ENCODE measurements around the gene INPP4B. TPM values are rescaled to one million over a fixed set of nuclear protein-coding genes. Genes with fewer than 3 reads are reported as not detected.

Gene INPP4B
- total RNA-seq (2012; rRNA removed) (13.3 and 14.0 TPM in 2 replicates), polyA plus RNA-seq (2012; rRNA removed) (1.6 and 1.8 TPM in 2 replicates), Bru-seq, nascent RNA (percentile 50 among the genes with signal in this experiment), BruChase-seq, experiment 1, labeled RNA remaining after a 6-hour chase (percentile 38 among the genes with signal in this experiment), BruChase-seq, experiment 2, labeled RNA remaining after a 2-hour chase (percentile 46 among the genes with signal in this experiment)
- 0.28 and 0.32 TPM in 2 replicates for polyA plus RNA-seq (2012; cell fraction: cytosol; rRNA removed)
- polyA plus RNA-seq (2012; cell fraction: nucleus; rRNA removed; ENCODE audit: low replicate concordance) = 0.28 and 1.4 TPM in 2 replicates
- long read RNA-seq, partial matches to known transcripts = 2 of 5 reads
- long read RNA-seq, other reads (novel, unspliced or antisense) = 3 of 5 reads

DNA sequence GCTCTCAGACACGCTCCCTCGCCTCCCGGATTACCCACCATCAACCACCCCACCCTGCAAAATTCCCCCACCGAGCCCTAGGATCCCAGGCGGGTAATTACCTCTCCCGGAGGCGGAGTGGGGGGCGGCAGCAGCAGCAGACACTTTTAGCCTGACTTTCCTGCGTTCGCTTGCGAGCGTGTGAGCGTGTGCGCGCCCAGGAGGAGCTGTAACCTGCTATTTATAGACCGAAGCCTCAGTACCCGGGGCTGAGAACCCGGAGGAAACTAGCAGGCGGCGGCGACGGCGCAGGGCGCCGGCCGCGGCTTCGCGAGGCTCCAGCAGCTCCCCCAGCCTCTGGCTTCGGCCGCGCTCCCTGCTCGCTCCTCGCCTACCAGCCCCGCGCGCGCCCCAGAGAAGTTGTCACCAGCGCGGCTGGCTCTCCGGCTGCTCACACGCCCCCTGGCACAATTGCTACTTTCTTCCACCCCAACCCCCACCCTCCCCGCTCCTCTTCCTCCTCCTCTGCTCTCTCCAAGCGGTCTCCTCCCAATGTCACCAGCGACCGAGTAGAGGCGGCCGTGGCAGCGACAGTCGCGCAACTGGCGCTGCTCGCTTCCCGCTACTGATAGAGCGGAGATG, at the start of gene INPP4B:
TSS of gene INPP4B (minus strand) at position 194 of the 621 bp plus-strand sequence.
- no TSS peak for BruUV-seq (replicated peaks)
- no peak within 1 kb of the TSS for H3K56ac ChIP-seq (ENCODE audit: extremely low read depth, insufficient read depth, low read length)
- no peaks in the 10 kb centered on the region for H3K9me1 ChIP-seq (ENCODE audit: insufficient read depth, low read length)
- H2AK9ac ChIP-seq (replicated peaks; ENCODE audit: low read depth, low read length, poor library complexity) = peak within 1 kb of the TSS; percentile 31
- H2AFZ ChIP-seq (replicated peaks; ENCODE audit: low read length, poor library complexity) = peak within 1 kb of the TSS; percentile 92
- no peak within 1 kb of the TSS for H2AK5ac ChIP-seq (ENCODE audit: low read depth, low read length)
- no peak within 1 kb of the TSS; the same call in 1 of the 2 replicates for H4K91ac ChIP-seq (ENCODE audit: insufficient read depth, low read depth, low read length)
- in situ Hi-C loops (cut with MboI; ENCODE audit: low sequenced_read_pairs) = loop anchor here (10.0 to 25.0 kb wide), 3 partner anchors 491 to 1684 kb away; no protein-coding TSS in a partner anchor
- no peak within 1 kb of the TSS; the same call in 1 of the 2 replicates for H4K5ac ChIP-seq (ENCODE audit: low read depth, low read length)
- no peak within 1 kb of the TSS; the same call in none of the 2 replicates for H2BK120ac ChIP-seq (ENCODE audit: low read depth, low read length)
- DNase-seq = peak; percentile 65
- H3K27me3 ChIP-seq (ENCODE audit: control insufficient read depth, insufficient read depth, low read length) = peaks cover 10% of the 10 kb centered on the region
- H2BK20ac ChIP-seq (ENCODE audit: low read depth, low read length) = no peak within 1 kb of the TSS
- intact Hi-C loops (cut with micrococcal nuclease) = loop anchor here (10.0 kb wide), 2 partner anchors 339 to 639 kb away; partner anchors contain the start of gene USP38
- no peak within 1 kb of the TSS for H2BK15ac ChIP-seq (ENCODE audit: low read depth, low read length)
- peak within 1 kb of the TSS; percentile 75 for H3K9ac ChIP-seq (ENCODE audit: low read depth, low read length)
- H3K18ac ChIP-seq (ENCODE audit: low read depth, low read length) = peak within 1 kb of the TSS; percentile 20; the same call in 1 of the 2 replicates
- ChIA-PET POLR2A (ENCODE audit: unreplicated experiment) (no interaction called here), CTCF (interaction anchor here (0.9 kb wide), 1 partner anchor 493 kb away, joined by 5 read pairs; no protein-coding TSS in a partner anchor)
- peak within 1 kb of the TSS; percentile 28 to 34; a peak in 2 of 4 replicates for H4K8ac ChIP-seq (ENCODE audit: low read depth in 2 of 2, low read length in 2 of 2)
- H3K36me3 ChIP-seq (ENCODE audit: control insufficient read depth, insufficient read depth, low read length) = no peaks in the 10 kb centered on the region
- 3% methylated on average over 24 of the region's 55 CpGs; no CpG with 5 or more reads in 1 of the 2 experiments for WGBS, 2 experiments (ENCODE audit: extremely low coverage in 2 of 2, insufficient read length in 1 of 2)
- H3K9me3 ChIP-seq (ENCODE audit: control insufficient read depth, insufficient read depth, low read length) = no peaks in the 10 kb centered on the region
- peak within 1 kb of the TSS; percentile 88 for H3K4me2 ChIP-seq (ENCODE audit: low read depth, low read length)
- H3K4me3 ChIP-seq (ENCODE audit: insufficient read depth, low read depth, low read length) = peak within 1 kb of the TSS; percentile 61
- no peaks in the 10 kb centered on the region for H3K4me1 ChIP-seq (ENCODE audit: control insufficient read depth, insufficient read depth, low read length)
- H3K79me1 ChIP-seq (ENCODE audit: low read depth in 1 of 2, low read length in 2 of 2) = no peaks in the 10 kb centered on the region
- H3K27ac ChIP-seq (ENCODE audit: insufficient read depth, low read length) = peak within 1 kb of the TSS; percentile 25
- H3K23ac ChIP-seq (ENCODE audit: low read depth, low read length) = peak within 1 kb of the TSS; percentile 52
- 0 out of 2 replicates have a peak within 1 kb of the TSS, but pooled peaks have one; percentile 12 for H3K14ac ChIP-seq (replicated peaks; ENCODE audit: low read depth, low read length)
- peak within 1 kb of the TSS; percentile 48; the same call in 1 of the 2 replicates for H3K4ac ChIP-seq (ENCODE audit: low read depth, low read length)
- no peak within 1 kb of the TSS for H2BK5ac ChIP-seq (ENCODE audit: low read depth, low read length, poor library complexity, severe bottlenecking)
- ATAC-seq (ENCODE audit: low read depth) = peak; percentile 78
- dilution Hi-C loops (cut with HindIII; ENCODE audit: low sequenced_read_pairs, unreplicated experiment) = no loop called here
- no peaks in the 10 kb centered on the region for H4K20me1 ChIP-seq (ENCODE audit: insufficient read depth, low read length)
- TF ChIP-seq CHD1 (IDR thresholded peaks at IDR 0.05; ENCODE audit: low read depth, low read length) (no peak), NFE2L2 (IDR thresholded peaks at IDR 0.05; ENCODE audit: low read depth, low read length) (no peak), RCOR1 (IDR thresholded peaks at IDR 0.05; ENCODE audit: insufficient replicate concordance, low read length) (no peak), BHLHE40 (IDR thresholded peaks at IDR 0.05; ENCODE audit: low read depth, low read length) (no peak), MAFK (IDR thresholded peaks at IDR 0.05; ENCODE audit: low read depth, low read length) (no peak), RFX5 (IDR thresholded peaks at IDR 0.05; ENCODE audit: low read depth, low read length) (no peak), FOS (IDR thresholded peaks at IDR 0.05; ENCODE audit: low read depth, low read length) (no peak), CEBPB (IDR thresholded peaks at IDR 0.05; ENCODE audit: low read depth, low read length) (no peak), MAZ (IDR thresholded peaks at IDR 0.05; ENCODE audit: borderline replicate concordance, low read depth, low read length) (no peak; the same call in 1 of the 2 replicates), POLR2A (IDR thresholded peaks at IDR 0.05; ENCODE audit: low read depth, low read length) (no peak), SMC3 (IDR thresholded peaks at IDR 0.05; ENCODE audit: low read depth, low read length) (no peak), MXI1 (IDR thresholded peaks at IDR 0.05; ENCODE audit: borderline replicate concordance, low read depth, low read length) (no peak), RAD21 (IDR thresholded peaks at IDR 0.05; ENCODE audit: low read length) (no peak)
- TF ChIP-seq, protein P1, sequence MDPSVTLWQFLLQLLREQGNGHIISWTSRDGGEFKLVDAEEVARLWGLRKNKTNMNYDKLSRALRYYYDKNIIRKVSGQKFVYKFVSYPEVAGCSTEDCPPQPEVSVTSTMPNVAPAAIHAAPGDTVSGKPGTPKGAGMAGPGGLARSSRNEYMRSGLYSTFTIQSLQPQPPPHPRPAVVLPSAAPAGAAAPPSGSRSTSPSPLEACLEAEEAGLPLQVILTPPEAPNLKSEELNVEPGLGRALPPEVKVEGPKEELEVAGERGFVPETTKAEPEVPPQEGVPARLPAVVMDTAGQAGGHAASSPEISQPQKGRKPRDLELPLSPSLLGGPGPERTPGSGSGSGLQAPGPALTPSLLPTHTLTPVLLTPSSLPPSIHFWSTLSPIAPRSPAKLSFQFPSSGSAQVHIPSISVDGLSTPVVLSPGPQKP (IDR thresholded peaks at IDR 0.05; ENCODE audit: borderline replicate concordance, low read depth, low read length) = no peak
- TF ChIP-seq, protein P2, sequence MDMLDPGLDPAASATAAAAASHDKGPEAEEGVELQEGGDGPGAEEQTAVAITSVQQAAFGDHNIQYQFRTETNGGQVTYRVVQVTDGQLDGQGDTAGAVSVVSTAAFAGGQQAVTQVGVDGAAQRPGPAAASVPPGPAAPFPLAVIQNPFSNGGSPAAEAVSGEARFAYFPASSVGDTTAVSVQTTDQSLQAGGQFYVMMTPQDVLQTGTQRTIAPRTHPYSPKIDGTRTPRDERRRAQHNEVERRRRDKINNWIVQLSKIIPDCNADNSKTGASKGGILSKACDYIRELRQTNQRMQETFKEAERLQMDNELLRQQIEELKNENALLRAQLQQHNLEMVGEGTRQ (IDR thresholded peaks at IDR 0.05; ENCODE audit: low read depth, low read length) = no peak
